SW480 (cell line): ENCODE measurements around the gene MLNR.
A peak's percentile ranks its signal among the peaks of the same experiment; 100 is the strongest.

Experiments
- DNase-seq: peaks from one replicate; pipeline ENCODE4 v3.0.0-alpha.2; 2016; ENCODE audit warnings: low spot score

MLNR gene, protein sequence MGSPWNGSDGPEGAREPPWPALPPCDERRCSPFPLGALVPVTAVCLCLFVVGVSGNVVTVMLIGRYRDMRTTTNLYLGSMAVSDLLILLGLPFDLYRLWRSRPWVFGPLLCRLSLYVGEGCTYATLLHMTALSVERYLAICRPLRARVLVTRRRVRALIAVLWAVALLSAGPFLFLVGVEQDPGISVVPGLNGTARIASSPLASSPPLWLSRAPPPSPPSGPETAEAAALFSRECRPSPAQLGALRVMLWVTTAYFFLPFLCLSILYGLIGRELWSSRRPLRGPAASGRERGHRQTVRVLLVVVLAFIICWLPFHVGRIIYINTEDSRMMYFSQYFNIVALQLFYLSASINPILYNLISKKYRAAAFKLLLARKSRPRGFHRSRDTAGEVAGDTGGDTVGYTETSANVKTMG

DNA sequence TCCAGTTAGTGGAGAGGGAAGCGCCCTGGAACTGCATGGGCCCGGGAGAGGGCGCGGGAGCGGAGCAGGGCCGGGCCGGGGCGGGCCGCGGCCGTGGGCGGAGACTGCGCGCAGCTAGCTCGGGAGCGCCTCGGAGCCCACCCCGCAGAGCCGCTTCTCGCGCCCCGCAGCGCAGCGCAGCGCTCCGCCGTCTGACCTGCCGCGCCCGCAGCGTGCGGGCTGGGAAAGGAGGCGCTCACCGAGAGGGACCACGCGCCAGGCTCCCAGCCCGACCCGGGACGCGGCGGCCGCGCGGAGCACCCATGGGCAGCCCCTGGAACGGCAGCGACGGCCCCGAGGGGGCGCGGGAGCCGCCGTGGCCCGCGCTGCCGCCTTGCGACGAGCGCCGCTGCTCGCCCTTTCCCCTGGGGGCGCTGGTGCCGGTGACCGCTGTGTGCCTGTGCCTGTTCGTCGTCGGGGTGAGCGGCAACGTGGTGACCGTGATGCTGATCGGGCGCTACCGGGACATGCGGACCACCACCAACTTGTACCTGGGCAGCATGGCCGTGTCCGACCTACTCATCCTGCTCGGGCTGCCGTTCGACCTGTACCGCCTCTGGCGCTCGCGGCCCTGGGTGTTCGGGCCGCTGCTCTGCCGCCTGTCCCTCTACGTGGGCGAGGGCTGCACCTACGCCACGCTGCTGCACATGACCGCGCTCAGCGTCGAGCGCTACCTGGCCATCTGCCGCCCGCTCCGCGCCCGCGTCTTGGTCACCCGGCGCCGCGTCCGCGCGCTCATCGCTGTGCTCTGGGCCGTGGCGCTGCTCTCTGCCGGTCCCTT is at the start of gene MLNR:
TSS of gene MLNR (plus strand) at position 303 of the 820 bp plus-strand sequence. CDS start at position 303, 0 bp downstream.
- peak; percentile 34 for DNase-seq

DNA sequence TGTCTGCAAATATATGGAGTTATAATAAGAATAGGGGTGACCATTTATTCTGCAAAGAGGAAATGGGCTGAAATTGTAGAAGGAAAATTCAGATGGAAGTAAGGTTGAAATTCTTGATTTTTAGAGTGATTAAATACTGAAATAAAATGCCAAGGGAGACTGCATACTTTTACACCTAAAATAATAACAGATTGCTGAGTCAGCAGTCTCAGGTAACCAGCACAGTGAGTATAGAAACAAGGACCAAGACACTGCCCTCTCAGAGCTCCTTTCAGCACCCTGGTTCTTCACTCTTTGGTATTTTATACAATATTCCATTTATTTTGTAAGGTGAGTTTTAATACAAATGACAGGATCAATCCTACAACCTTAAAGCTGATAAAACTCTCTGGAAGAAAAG is 48.8 kb upstream of the MLNR start:
- DNase-seq: no peak

DNA sequence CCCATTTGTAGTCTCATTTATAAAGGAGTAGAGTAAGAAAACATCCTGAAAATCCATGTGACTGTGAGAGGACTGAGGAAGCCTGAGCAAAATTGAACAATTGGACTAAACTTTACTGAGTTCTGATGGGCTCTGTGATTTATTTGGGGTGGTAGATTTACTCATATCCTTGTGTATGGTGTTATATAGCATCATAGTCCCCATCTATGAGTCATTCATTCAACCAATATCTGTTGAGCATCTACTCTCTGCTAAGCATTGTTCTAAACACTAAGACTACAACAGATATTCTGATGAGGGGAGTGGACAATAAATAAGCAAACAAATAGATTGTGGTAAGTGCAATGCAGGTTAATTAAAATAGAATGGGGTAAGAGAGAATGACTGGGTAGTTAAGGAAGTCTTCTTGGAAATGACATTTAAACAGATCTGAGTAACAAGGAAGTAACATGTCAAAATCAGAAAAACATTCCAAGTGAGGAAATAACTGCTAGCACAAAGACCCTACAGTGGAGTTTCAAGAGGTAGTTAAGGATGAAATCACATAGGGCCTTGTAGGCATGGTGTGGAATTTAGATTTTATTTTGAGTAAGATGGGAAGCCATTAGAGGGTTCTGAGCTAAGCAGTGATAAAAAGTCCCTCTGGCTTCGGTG is 36.3 kb upstream of the MLNR start:
- no peak for DNase-seq

DNA sequence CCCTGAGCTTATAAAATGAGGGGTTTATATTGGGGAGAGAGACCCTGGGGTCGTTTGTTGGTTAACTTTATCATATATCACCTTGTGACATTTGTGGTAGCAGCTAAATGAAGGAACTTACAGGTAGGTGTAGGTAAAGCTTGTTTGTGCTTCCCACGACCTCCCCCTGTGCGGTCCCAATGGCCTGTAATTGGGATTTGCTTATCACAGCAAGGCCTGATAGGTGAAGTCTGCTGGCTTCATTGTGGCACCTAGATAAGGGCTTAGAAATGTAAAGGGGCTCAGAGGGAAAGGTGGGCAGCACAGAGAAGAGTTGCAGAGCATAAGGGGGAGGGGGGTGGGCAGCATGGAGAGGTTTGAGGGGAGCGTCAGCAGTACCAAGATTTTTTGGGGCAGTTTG is 35.5 kb upstream of the MLNR start:
- DNase-seq: no peak

DNA sequence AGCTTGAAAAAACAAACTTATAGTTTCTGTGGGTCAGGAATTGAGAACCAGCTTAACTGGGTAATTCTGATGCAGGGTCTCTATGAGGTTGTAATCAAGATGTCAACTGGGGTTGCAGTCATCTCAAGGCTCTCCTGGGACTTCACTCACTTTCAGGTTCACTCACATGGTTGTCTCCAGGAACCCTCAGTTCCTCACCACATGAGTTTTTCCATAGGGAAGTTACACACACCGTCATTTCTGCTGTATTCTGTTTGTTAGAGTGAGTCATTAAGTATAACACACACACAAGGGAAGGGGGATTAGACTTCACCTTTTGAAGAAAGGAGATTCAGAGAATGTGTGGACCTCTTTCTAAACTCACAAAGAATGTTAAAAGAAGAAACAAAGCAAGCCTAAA is 34.9 kb upstream of the MLNR start:
- no peak for DNase-seq

DNA sequence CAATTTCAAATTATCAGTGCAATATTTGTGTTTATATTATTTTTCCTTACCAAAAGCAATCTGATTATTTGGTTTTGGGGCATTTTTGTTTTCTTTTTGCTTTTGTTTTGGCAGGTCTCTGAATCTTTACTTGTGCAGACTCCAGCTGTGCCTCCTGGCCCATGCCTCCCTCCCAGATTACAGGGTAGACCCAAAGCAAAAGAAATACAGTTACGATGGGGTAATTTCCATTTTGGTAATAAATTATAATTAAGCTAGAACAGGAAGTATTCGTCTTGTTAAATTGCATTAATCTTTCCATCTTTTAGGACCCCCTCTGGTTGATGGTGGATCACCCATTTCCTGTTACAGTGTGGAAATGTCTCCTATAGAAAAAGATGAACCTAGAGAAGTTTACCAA is 29.2 kb upstream of the MLNR start:
- DNase-seq: no peak

DNA sequence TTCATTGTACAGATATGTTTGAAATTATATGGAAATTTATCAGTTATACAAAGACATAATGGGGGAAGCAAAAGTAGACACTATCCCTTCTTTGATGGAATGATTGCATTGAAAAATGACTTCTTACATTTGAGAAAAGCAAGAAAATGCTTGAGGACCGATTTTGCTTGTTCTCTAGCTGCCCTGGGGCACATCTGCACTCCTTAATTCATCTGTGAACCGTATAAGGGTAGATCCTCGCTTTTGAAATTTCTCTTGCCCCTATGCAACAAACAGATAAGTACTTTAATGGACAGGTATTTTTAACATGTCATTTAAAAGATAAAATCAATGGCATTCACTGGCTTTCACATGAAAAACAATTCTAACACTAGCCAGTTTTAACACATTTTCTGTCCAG is 13.5 kb upstream of the MLNR start:
- no peak for DNase-seq

DNA sequence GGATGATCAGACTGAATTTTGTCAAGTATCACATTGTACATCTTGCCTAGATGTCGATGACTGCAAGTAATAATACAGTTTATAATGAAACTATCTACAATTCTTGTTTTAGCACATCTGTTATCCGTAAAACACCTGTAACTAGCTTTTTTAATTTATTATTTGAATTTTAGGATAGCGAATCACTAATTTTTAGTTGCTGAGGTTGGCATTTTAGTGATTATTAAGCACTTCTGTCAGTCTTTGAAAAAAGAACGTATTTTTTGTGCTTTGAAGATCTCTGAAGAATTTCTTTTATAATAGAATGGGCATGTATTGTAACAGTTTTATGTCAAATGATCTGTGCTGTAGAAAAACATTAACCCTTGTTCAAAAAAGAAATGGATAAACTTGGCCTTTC is 11.5 kb upstream of the MLNR start:
- no peak for DNase-seq

DNA sequence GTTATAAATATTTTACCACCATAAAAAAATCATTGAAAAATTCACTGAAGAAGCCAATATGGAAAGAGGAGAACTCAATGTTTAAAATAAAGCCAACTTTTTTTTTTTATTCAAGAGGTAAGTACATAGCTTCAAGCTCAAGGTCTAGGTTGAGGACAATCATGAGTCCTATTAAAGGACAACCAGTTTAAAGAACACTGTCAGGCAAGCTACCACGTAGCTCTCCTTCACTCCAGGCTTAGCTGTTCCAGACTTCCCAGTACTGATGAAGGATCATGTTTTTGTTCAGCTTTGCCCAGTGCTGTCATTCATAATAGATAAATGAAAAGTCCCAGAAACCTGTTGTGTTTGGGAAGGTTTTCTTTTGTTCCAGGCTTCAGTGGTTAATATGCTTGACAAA is 10.0 kb upstream of the MLNR start:
- DNase-seq: no peak

DNA sequence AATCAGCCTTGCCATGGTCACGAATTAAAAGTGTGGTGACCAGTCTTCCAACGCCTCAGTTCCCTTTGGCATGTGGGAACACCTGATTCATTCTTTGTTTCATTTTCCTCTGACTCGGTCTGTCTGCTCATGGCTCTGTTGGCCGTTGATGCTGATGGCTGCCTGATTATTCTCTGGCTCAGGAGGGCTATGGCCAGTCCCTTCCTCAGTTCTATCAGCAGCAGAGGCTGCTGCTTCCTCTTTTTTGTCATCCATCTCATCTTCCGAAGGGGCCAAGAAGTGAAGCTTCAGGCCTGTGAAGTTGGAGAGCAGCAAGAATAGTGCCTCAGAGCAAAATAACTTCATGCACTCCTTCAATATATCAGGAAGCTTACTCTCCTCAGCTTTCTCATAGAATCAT is 9.5 kb upstream of the MLNR start:
- DNase-seq: no peak

DNA sequence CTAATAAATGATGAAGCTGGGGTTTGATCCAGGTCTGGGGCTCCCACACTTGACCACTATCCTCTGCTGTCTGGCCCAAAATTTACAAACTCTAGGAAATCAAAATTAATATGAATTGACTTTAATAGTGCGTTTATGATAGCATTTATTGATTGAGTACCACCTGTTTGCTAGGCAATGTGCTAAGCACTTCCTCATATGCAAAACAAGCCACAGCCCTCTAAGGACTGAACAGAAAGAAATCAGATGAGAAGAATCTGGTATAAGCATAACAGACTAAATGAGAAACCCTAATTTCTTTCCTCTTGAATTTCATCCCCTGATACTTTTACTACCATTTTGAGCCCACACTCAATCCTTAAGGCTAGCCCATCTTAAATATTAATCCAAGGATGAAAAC is 6.6 kb upstream of the MLNR start:
- no peak for DNase-seq

DNA sequence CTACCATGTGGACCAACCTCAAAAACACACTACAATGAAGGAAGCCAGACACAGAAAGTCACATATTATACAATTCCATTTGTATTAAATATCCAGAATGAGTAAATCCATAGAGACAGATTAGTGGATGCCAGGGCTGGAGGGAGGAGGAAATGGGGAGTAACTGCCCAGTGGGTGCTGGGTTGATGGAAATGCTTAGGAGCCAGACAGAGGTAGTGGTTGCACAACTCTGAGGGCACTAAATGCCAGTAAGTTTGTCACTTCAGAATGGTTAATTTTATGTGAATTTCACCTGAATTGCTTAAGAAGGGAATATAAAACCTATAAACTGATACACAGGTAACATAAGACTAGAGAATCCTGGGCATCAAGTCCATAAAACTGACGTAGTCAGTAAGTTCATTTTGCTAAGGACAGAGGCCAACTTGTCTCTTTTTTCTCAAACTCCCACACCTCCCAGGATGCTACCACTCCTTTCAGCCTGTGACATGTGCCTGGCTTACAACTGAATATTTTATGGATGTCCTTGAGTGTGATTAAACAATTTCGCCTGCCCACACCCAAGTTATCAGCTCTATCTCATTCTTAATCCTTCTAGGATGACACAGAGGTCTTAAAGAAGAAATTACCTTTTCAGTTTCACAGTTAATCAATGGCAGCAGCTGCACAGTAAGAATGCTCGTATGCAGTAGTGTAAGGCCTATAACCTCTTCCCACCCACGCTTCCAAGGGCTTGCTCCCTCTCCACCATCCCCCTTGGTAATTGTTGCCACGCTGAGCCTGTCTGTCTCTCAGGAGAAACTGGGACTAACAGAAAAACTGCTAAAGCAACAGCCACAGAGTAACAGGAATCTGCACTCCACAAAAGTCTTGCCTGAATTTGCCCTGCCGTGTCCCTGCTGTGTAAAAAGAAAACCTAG is 5.9 kb upstream of the MLNR start:
- DNase-seq: no peak

DNA sequence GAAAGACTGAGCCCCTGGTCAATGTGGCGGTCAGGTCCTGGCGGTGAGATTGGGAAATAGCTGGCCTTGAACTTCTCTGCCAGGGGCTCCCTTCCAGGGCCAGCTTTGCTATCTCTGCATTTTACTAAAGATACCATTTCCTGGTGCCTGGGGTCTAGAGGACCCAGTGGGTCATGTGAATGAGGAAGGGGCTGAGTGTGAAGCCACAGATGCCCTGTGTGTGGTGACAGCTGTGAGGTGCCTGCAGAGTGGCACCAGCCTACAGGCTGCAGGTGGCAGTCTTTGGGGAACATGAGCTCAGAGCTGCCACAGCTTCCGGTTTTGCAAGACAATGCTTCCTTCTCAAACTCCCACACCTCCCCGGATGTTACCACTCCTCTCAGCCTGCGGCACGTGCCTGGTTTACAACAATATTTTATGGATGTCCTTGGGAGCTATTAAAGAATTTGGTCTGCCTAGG is 5.2 kb upstream of the MLNR start:
- DNase-seq: peak; percentile 69

DNA sequence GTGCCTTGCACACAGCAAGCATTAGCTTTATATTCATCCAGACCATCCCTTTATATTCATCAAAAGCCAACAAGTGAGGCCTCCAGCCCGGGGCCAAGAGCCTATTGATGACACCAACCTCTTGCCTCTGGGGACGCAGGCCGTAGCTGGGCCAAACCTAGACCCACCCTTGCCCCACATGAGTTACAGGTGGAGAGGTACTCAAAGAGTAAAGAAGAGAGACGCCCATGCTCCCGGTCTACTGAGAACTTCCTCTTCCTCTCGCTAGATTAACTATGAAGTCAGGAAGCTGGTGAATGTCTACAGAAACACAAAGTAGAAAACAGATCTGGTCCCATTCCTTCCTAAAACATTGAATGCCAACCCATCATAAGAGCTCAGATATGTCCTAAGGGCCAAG is 3.8 kb upstream of the MLNR start:
- DNase-seq: no peak

DNA sequence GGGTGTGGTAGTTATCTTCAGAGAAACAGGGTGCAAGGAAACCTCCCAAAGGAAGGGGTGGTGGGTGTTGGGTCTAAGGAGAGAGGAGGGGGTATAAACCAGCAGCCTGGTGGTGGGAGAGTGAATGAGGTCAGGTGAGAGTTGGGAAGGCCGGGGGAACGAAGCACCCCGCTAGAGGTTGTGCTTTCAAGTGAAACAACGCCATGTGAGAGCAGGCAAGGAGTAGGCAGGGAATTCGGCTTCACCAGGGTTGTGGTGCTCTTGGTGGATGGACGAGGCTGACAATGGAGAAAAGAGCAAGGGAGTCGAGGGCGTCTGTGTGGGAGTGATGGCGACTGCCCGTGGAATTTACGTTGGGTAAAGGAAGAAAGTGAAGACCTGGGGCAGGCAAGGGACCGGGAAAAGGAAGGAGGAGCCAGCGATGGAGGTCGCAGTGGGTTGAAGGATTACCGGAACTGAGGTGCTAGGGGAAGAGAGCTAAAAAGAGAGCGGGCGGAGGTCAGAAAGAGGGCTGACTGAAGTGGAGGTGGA is 2.1 kb upstream of the MLNR start:
- DNase-seq: no peak

DNA sequence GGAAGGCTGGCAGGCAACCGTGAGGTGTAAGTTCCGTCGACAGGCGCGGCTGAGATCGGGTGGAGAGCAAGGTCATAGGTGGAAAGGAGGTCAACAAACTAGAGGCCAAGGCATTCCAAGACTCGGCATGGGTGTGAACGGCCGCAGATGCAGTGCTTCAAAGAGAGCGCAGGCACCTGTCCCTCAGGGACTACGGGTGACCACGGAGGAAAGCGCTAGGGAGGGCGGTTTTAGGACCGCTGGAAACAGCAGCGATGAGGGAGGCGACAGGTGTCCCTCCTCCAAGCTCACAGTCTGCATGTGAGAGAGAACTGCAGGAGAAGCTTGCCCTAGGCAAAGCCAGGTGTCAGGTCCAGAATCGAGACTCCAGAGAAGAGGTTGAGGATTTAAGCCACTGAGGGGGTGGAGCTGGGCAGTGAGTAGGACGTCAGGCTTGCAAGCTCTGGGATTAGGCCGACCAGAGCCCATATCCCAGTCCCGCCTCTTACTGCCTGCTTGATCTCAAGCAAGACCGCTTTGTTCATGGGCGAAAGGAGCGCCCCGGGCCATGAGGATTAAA is 1.6 kb upstream of the MLNR start:
- no peak for DNase-seq

DNA sequence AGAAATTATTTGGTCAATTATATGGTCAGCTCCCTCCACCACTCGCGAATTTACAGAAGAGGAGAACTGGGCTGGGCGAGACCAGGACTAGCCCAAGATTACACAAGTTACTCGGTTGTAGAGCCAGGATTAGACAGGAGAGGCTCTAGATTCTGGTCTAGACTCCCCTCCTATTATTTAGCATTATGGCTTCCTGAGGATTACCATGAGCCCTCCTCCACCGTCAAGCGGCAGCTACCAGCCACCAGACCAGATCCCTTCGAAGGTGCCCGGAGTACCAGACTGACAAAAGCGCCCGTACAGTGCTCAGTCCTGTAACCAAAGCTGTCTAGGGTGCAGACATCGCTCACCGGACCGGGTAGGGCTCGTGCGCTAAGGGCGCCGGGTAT is 497 bp upstream of the MLNR start:
- DNase-seq: peak; percentile 61

DNA sequence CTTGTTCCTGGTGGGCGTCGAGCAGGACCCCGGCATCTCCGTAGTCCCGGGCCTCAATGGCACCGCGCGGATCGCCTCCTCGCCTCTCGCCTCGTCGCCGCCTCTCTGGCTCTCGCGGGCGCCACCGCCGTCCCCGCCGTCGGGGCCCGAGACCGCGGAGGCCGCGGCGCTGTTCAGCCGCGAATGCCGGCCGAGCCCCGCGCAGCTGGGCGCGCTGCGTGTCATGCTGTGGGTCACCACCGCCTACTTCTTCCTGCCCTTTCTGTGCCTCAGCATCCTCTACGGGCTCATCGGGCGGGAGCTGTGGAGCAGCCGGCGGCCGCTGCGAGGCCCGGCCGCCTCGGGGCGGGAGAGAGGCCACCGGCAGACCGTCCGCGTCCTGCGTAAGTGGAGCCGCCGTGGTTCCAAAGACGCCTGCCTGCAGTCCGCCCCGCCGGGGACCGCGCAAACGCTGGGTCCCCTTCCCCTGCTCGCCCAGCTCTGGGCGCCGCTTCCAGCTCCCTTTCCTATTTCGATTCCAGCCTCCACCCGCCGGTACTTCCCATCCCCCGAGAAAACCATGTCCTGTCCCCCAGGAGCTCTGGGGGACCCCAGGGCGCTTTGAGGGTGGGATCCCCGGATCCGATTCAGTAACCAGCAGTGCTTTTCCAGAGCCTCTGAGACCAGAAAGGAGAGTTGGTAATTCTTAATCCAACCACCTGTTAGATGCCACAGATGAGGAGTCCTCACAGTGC is 885 bp downstream of the MLNR start:
- no peak for DNase-seq

DNA sequence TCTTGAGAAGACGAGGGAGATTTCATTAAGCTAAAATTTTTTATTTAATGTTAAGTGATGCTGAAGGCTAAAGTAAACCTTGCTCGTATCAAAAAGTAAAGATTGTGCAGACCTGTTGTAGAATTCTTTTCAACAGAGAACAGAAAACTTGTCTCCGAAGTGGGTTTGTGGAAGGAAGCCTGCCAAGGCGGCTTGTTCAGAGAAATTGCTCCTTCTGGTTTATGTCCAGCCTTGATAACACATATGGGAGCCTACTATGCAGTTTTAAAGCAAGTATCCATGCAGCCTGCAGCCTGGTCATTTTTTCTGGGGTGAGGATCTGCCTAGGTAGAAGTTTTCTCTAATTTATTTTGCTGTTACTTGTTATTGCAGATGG is 1.4 kb downstream of the MLNR start:
- no peak for DNase-seq

DNA sequence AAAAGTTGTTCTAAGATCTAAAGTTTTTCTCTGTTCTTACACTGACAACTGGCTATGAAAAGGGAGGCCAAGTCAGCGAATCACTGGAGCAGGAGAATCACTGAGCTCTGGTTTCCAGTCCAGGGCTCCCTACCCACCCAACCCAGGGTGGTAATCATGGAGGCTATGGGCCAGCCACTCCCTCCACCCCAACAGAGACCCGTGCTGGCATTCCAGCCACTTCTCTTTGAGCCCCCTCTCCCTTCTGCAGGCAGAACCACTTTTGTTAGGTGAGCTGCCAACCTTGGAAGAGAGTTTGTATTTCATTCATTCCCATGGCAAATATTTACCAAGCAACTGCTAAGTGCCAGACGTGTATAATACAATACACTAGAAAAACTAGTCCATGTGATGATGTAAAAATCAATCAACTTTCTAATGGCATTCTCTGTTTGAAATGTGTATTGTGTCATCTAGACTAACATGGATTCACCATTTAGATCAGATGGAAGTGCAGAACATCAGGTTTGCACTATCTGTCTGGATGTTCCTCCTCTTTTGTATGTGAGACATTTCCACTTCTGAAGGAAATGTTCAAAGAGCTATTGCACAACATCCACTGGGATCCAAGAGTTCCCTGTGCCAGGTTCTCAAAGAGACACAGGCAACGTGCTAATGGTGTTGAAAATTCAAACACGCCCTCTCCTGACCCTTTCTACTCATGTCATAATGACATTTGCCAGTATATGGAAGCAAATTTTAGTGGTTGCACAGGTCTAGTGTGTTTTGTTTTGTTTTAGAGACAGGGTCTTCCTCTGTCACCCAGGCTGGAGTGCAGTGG is 5.3 kb downstream of the MLNR start:
- no peak for DNase-seq
